HepG2 (cell line): ENCODE data around the gene SLC25A20. TPM values are rescaled to one million over a fixed set of nuclear protein-coding genes. Genes with fewer than 3 reads are reported as not detected.

Experiments used
- ESRRA ChIP-seq: sonication (generic); formaldehyde crosslinking; IDR thresholded peaks from 2 replicates; pipeline ENCODE4 v1.5.1; 2020; ENCODE audit warnings: mild to moderate bottlenecking, low read depth, missing genetic modification reagents
- HHEX ChIP-seq: IDR thresholded peaks from 2 replicates; pipeline ENCODE4 v1.6.1; 2016; ENCODE audit warnings: control low read depth
- HOXA5 ChIP-seq: sonication (generic); formaldehyde crosslinking; IDR thresholded peaks from 2 replicates; pipeline ENCODE4 v1.4.0; 2020; ENCODE audit warnings: missing genetic modification reagents
- KLF11 ChIP-seq: IDR thresholded peaks from 2 replicates; pipeline ENCODE4 v1.6.1; 2016; ENCODE audit warnings: missing compliant biosample characterization
- MYNN ChIP-seq: sonication (generic); formaldehyde crosslinking; IDR thresholded peaks from 2 replicates; pipeline ENCODE4 v1.4.0; 2020; ENCODE audit warnings: mild to moderate bottlenecking, low read depth, missing genetic modification reagents
- RAD21 ChIP-seq: fragments of 450-650 bp; formaldehyde crosslinking; IDR thresholded peaks from 2 replicates; pipeline ENCODE4 v1.5.0; 2020; ENCODE audit warnings: mild to moderate bottlenecking
- RCOR2 ChIP-seq: IDR thresholded peaks from 2 replicates; pipeline ENCODE4 v1.6.1; 2016; ENCODE audit warnings: missing biosample characterization, missing genetic modification reagents
- ZNF460 ChIP-seq: sonication (generic); formaldehyde crosslinking; IDR thresholded peaks from 2 replicates; pipeline ENCODE4 v1.5.1; 2020; ENCODE audit warnings: missing genetic modification reagents, mild to moderate bottlenecking, borderline replicate concordance
- ZNF563 ChIP-seq: sonication (generic); formaldehyde crosslinking; IDR thresholded peaks from 2 replicates; pipeline ENCODE4 v1.8.0; 2022; ENCODE audit warnings: mild to moderate bottlenecking, moderate library complexity, missing genetic modification reagents
- ZNF589 ChIP-seq: sonication (generic); formaldehyde crosslinking; conservative IDR thresholded peaks from 2 replicates; pipeline ENCODE4 v1.8.0; 2022; ENCODE audit warnings: mild to moderate bottlenecking, moderate library complexity, missing genetic modification reagents
- polyA plus RNA-seq, 8 experiments: library from polyadenylated mRNA; depleted of rRNA in 3 of 8; stranded (reverse) in 7 of 8; unstranded in 1 of 8; fragments of >200 nt; fragmentation: Illumina TruSeq in 4 of 8; extraction: Trizol in 4 of 8; gene quantifications; 2 replicates each; pipeline versions ENCODE4 v1.2.1 to v1.2.3, GENCODE V29; 2011 to 2016; ENCODE audit warnings: low read depth in 4 of 8, missing spikeins in 1 of 8, mixed read lengths in 1 of 8; ENCODE audit not compliant: insufficient read depth in 1 of 8
- total RNA-seq, 5 experiments: library from RNA; depleted of rRNA; stranded (reverse); fragments of >200 nt; fragmentation: Illumina TruSeq; extraction: Trizol; gene quantifications; 2 replicates each; pipeline ENCODE4 v1.2.3, GENCODE V29; 2016; ENCODE audit warnings: low read depth in 1 of 5
- TF ChIP-seq, protein P1 (sequence below): sonication (generic); formaldehyde crosslinking; IDR thresholded peaks from 2 replicates; pipeline ENCODE4 v1.4.0; 2020; ENCODE audit warnings: missing genetic modification reagents, borderline replicate concordance
- TF ChIP-seq, protein P2 (sequence below): sonication (generic); formaldehyde crosslinking; IDR thresholded peaks from 2 replicates; pipeline ENCODE4 v1.8.0; 2022; ENCODE audit warnings: missing genetic modification reagents, mild to moderate bottlenecking, inconsistent platforms, borderline replicate concordance
- TF ChIP-seq, protein P3 (sequence below): sonication (generic); formaldehyde crosslinking; IDR thresholded peaks from 2 replicates; pipeline ENCODE4 v1.5.1; 2020; ENCODE audit warnings: mild to moderate bottlenecking, missing genetic modification reagents, moderate library complexity
- TF ChIP-seq, protein P4 (sequence below): sonication (generic); formaldehyde crosslinking; conservative IDR thresholded peaks from 2 replicates; pipeline ENCODE4 v1.8.0; 2022; ENCODE audit warnings: missing genetic modification reagents
- TF ChIP-seq, protein P5 (sequence below): sonication (generic); formaldehyde crosslinking; IDR thresholded peaks from 2 replicates; pipeline ENCODE4 v1.5.0; 2020; ENCODE audit warnings: missing genetic modification reagents
- TF ChIP-seq, protein P6 (sequence below): sonication (generic); formaldehyde crosslinking; IDR thresholded peaks from 2 replicates; pipeline ENCODE4 v1.8.0; 2022; ENCODE audit warnings: mild to moderate bottlenecking, missing genetic modification reagents, moderate library complexity

The SLC25A20 gene
- total and polyA plus RNA-seq, 2 of the 13 experiments (the other 11 are each of a cell fraction or from before 2014, with no cell fraction given), result 21.1 to 26.6 TPM

GRCh38 chr3:48847504-48848423, 50.9 kb downstream of the SLC25A20 start, which contains the start of gene PRKAR2A (continued):
- TF ChIP-seq, protein P1, sequence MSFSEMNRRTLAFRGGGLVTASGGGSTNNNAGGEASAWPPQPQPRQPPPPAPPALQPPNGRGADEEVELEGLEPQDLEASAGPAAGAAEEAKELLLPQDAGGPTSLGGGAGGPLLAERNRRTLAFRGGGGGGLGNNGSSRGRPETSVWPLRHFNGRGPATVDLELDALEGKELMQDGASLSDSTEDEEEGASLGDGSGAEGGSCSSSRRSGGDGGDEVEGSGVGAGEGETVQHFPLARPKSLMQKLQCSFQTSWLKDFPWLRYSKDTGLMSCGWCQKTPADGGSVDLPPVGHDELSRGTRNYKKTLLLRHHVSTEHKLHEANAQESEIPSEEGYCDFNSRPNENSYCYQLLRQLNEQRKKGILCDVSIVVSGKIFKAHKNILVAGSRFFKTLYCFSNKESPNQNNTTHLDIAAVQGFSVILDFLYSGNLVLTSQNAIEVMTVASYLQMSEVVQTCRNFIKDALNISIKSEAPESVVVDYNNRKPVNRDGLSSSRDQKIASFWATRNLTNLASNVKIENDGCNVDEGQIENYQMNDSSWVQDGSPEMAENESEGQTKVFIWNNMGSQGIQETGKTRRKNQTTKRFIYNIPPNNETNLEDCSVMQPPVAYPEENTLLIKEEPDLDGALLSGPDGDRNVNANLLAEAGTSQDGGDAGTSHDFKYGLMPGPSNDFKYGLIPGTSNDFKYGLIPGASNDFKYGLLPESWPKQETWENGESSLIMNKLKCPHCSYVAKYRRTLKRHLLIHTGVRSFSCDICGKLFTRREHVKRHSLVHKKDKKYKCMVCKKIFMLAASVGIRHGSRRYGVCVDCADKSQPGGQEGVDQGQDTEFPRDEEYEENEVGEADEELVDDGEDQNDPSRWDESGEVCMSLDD (CRISPR knock-in tag), result no peak
- TF ChIP-seq, protein P2, sequence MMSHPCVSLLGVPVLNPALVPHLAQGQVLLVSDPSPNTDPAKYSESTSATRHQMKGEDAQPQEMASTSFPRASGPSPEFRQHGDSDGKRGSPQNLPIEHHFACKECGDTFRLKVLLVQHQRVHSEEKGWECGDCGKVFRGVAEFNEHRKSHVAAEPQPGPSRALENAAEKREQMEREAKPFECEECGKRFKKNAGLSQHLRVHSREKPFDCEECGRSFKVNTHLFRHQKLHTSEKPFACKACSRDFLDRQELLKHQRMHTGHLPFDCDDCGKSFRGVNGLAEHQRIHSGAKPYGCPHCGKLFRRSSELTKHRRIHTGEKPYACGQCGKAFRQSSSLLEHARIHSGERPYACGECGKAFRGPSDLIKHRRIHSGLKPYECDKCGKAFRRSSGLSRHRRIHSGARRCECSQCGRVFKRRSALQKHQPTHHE (CRISPR knock-in tag), result 0 out of 2 replicates have a peak, but pooled peaks have one; percentile 75
- TF ChIP-seq, protein P3, sequence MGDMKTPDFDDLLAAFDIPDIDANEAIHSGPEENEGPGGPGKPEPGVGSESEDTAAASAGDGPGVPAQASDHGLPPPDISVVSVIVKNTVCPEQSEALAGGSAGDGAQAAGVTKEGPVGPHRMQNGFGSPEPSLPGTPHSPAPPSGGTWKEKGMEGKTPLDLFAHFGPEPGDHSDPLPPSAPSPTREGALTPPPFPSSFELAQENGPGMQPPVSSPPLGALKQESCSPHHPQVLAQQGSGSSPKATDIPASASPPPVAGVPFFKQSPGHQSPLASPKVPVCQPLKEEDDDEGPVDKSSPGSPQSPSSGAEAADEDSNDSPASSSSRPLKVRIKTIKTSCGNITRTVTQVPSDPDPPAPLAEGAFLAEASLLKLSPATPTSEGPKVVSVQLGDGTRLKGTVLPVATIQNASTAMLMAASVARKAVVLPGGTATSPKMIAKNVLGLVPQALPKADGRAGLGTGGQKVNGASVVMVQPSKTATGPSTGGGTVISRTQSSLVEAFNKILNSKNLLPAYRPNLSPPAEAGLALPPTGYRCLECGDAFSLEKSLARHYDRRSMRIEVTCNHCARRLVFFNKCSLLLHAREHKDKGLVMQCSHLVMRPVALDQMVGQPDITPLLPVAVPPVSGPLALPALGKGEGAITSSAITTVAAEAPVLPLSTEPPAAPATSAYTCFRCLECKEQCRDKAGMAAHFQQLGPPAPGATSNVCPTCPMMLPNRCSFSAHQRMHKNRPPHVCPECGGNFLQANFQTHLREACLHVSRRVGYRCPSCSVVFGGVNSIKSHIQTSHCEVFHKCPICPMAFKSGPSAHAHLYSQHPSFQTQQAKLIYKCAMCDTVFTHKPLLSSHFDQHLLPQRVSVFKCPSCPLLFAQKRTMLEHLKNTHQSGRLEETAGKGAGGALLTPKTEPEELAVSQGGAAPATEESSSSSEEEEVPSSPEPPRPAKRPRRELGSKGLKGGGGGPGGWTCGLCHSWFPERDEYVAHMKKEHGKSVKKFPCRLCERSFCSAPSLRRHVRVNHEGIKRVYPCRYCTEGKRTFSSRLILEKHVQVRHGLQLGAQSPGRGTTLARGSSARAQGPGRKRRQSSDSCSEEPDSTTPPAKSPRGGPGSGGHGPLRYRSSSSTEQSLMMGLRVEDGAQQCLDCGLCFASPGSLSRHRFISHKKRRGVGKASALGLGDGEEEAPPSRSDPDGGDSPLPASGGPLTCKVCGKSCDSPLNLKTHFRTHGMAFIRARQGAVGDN (CRISPR knock-in tag), result peak; percentile 94
- no peak for TF ChIP-seq HHEX (CRISPR knock-in tag)
- no peak for TF ChIP-seq ZNF563
- TF ChIP-seq MYNN, result no peak
- no peak for TF ChIP-seq RCOR2
- TF ChIP-seq ZNF589 (CRISPR knock-in tag), result no peak
- no peak for TF ChIP-seq ZNF460 (CRISPR knock-in tag)
- TF ChIP-seq, protein P4, sequence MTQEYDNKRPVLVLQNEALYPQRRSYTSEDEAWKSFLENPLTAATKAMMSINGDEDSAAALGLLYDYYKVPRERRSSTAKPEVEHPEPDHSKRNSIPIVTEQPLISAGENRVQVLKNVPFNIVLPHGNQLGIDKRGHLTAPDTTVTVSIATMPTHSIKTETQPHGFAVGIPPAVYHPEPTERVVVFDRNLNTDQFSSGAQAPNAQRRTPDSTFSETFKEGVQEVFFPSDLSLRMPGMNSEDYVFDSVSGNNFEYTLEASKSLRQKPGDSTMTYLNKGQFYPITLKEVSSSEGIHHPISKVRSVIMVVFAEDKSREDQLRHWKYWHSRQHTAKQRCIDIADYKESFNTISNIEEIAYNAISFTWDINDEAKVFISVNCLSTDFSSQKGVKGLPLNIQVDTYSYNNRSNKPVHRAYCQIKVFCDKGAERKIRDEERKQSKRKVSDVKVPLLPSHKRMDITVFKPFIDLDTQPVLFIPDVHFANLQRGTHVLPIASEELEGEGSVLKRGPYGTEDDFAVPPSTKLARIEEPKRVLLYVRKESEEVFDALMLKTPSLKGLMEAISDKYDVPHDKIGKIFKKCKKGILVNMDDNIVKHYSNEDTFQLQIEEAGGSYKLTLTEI, result no peak
- peak; percentile 31 for TF ChIP-seq RAD21 (CRISPR knock-in tag)
- peak; percentile 86 for TF ChIP-seq HOXA5
- TF ChIP-seq, protein P5, sequence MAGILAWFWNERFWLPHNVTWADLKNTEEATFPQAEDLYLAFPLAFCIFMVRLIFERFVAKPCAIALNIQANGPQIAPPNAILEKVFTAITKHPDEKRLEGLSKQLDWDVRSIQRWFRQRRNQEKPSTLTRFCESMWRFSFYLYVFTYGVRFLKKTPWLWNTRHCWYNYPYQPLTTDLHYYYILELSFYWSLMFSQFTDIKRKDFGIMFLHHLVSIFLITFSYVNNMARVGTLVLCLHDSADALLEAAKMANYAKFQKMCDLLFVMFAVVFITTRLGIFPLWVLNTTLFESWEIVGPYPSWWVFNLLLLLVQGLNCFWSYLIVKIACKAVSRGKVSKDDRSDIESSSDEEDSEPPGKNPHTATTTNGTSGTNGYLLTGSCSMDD (CRISPR knock-in tag), result no peak
- no peak for TF ChIP-seq KLF11 (CRISPR knock-in tag)
- TF ChIP-seq ESRRA (CRISPR knock-in tag), result 0 out of 2 replicates have a peak, but pooled peaks have one; percentile 16
- TF ChIP-seq, protein P6, sequence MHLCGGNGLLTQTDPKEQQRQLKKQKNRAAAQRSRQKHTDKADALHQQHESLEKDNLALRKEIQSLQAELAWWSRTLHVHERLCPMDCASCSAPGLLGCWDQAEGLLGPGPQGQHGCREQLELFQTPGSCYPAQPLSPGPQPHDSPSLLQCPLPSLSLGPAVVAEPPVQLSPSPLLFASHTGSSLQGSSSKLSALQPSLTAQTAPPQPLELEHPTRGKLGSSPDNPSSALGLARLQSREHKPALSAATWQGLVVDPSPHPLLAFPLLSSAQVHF (CRISPR knock-in tag), result 0 out of 2 replicates have a peak, but pooled peaks have one; percentile 42
